GM19452 (cell line): ENCODE data around the gene PDGFRB.
A peak's percentile ranks its signal among the peaks of the same experiment; 100 is the strongest.

ENCODE experiments used
- ATAC-seq: cut with Tn5 transposase; IDR thresholded peaks from one replicate; pipeline ENCODE4 v1.9.1; 2021; ENCODE audit not compliant: unreplicated experiment

Gene PDGFRB

DNA sequence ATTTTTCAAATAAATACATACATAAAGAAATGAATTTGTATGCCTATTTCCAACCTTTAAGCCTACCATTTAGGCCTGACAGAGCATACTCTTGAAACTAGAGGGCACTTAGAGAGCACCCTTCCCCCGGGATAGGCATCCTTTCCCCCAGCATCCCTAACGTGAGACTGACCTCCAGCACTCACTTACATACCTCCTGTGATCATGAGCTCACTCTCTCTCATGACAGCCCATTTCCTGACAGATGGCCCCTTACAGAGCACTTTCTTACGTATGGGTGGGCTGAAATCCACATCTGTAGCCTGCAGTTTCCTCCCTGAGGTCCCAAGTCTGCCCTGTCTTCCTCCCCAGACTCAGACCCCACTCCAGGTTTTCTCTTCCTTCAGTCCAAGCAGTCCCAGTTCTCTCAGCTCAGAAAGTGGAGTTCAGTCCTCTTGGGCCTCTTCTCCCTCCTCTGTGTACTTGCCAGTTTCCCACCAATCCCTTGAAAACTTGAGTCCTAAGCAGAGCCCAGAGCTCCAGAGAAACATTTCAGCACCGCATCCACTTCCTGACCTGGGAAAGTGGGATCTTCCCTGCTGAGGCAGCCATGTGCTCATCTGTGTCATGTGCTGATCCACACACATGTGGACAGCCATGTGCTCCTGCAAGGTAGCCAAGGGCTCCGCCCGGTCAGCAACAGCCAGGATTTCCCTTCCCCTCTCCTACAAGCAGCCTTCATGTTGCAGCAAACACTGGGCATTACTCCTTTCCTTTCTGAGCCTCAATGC is 8.8 kb upstream of the PDGFRB start:
- ATAC-seq = no peak

DNA sequence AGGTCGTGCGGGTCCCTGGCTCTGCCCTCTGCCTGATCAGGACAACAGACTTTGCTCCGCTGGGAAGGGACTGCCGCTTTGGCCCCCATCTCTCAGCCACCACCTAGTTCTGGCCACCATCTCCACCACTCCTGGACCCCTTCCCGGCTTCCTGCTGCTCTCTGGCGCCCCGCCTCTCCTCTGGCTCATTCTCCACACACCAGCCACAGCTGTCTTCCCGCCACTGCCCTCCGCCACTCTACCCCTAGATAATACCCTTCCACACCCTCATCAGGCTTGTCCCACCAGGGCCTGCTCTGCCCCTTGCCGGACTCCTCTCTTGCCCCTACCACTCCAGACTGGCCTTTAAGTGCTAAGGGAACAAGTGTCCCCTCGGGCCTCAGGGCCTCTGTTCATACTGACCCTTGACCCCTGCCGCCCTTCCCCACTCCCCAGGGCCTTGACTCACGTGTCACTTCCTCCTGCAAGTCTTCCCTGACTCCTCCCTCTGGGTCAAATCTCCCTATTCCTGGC is 8.0 kb upstream of the PDGFRB start:
- no peak for ATAC-seq

DNA sequence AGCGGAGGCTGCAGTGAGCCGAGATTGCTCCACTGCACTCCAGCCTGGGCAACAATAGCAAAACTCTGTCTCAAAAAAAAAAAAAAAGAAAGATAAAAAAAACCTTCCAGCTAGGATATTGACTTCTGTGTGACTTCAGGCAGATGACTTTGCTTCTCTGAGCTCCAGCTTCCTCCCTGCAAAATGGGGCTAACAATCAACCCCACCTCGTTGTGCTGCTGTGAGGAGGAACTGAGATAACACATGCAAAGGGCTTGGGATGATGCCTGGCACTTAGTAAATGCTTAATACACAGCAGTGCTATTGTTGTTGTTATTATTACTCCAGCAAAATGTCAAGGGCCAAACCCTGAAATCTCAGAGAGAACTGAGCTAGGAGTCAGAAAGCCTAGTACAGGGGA is 7.4 kb upstream of the PDGFRB start:
- ATAC-seq = no peak

DNA sequence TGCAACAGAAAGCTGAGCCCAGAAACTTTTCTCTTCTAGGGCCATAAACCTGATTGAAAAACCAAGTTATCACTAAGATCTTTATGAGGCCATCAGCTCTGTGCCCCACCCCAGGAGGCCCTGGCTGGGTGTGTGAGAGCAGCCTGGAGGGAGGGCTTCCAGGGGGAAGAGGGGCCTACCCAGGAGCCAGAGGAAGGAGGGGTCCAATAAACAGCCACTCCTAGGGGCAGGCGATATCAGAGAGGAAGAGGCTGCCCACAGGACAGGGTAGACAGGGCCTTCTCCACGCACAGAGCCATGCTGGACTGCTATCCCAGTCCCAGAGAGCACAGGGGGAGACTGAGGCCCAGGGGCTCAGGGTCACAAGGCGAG is 6.5 kb upstream of the PDGFRB start:
- ATAC-seq = no peak

DNA sequence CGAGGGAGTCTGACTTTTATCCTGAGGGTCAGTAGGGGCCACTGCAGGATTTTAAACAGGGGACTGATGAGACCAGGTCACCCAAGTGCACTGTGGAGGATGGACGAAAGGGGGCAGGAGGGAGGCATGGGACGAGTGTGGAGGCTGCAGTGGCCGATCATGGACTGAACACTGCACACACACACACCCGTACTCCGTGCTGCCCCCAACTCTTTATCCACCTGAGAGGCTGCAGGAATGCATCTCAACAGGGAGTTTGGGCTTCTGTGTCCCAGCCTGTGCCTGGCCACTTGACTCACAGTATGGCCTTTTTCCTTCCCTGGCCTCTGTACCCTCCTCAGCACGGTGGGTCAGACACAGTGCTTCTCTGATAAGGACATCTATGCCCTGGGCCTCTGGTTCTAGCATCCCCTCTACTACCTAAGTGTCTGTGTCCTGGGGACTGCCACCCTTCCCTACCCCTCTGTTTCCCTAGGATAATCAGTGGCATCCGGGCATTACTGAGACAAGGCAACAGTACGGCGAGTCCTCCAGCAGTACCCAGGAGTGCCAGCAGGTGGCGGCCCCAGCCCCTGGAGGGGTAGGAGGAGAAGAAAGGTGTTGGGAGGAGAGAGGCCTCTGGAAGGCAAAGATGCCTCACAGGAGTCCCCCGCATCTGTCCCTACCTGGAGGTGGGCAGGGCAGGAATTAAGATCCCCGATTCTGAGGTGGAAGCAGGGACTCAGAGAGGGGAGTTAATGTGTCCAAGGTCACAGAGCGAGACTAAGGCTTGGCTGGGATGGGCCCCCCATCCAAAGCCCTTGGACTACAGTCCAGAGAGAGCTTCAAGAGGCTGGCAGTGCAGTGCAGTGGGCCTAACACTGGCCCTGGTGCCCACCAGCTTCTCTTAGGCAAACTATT is 5.8 kb upstream of the PDGFRB start:
- ATAC-seq = peak; percentile 79

DNA sequence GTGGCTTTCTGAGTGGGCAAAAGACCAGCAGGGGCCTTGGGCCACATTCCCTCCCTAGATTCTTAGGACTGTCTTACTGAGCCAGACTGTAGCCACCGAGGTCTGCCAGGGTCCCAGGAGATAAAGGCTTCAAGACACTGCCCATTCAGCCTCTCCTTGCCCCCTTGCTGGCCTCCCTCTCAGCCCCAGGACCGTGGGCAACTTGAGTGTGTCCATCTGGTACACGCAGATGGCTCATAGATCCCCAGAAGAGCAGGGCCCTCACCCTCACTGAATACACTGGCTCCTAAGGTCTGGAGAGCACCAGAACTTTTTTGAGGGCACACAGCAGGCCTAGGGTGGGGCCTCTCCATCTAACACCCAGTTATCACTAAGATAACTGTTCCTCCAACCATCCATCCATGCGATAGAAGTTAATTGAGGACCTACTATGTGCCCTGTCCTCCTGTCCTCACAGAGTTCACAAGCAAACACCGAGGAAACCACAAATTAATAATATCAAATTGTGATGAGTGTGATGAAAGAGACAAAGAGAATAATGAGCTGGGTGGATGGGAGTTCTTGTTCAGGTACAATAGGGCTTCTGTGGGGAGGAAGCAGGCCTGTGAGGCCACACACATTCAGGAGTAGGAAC is 4.9 kb upstream of the PDGFRB start:
- ATAC-seq = no peak

DNA sequence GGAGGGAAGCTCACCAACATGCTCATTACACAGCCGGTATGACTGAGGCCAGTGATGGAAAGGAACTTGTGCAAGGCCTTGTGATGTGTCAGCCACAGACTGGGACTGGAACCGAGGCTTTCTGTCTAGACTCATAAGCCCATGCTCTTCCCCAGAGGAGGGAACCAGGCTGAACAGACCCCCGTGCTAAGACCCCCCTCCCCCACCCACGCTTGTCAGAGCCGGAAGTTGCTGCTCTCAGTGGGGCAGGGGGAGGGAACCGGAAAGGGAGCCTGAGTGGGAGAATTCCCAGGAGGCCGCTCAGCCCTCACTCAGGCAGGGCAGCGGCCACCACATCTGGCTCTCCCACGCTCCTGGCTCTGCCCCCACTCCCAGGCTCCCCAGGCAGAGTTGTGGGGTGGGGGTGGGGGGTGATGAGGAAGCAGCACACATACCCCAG is 4.1 kb upstream of the PDGFRB start:
- no peak for ATAC-seq

DNA sequence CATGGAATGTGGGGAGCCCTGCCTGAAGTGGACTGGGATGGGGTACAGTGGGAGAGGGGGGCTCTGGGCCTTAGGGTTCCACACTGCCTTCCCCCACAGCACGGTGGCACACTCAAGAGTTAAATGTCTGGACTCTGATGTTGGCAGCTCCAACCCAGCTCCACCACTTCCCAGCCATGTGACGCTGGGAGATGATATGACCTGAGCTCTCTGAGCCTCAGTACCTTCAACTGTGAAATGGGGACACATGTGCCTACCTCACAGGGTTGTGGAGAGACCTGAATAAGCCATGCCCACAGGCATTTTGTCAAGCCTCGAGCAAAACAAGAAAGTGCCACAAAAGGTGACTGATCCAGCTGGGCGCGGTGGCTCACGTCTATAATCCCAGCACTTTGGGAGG is 3.4 kb upstream of the PDGFRB start:
- no peak for ATAC-seq

DNA sequence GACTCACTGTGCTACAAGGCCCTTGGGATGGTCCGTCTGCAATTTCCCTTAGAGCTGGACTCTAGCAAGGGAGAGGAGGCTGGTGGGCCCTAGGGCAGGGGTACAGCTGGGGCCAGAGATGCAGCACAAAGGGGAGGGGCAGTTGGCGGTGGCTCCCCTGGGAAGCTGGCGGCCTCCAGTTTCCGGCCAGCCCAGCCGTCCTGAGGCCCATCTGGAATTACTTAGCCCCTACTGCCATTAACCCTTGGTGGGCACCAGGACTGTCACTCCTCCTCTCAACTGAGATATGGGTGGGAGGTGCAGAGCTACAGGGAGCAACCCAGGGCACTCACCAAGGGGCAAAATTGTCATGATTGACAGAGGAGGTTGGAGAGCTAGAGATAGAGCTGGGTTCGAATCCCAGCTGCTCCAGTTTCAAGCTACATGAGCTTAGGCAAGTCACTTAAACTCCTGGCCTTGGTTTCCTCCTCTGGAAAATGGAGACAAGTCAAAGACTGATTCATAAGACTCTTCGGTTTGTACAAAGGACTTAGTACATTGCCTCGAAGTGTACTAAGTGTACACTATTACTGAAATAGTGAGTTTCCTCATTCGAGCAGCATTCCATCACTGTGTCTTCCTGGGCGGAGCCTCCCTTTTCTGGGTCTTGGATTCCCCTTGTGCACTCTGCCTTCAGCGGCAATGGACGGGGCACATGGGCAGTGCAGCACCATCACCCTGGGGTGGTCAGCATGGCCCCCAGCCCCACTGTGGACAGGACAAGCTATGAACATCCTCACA is 2.7 kb upstream of the PDGFRB start:
- no peak for ATAC-seq

DNA sequence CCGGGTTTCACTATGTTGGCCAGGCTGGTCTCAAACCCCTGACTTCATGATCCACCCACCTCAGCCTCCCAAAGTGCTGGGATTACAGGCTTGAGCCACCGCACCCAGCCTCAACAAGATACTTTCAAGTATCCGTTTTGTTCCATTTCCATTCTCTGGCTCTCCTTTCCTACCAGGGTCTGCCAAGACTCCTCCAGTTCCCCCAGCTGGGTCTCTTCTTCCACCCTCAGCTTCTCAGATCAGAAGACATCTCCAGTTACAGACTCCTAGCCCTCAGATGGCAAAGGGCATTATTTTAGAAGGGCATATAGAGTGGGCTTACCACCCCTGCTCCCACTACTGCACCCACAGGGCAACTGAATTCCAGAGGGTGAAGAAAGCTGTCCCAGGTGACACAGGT is 1.5 kb upstream of the PDGFRB start:
- ATAC-seq = no peak

DNA sequence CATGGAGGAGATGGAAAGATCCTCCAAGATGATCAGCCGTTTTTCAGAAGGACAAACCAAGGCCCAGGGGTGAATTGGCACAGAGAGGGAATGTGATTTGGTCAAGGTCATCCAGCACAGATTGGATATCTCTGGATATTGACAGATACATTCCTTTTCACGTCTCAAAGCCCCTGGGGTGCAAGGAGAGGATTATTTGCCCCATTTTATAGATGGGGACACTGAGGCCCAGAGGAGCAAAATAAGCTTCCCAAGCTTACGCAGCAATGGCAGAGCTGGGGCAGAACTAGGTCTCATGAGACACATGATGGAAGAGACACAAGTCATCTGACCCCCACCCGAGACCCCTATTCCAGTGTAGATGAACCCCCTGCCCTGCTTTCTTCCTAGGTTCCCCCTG is 895 bp upstream of the PDGFRB start:
- no peak for ATAC-seq

DNA sequence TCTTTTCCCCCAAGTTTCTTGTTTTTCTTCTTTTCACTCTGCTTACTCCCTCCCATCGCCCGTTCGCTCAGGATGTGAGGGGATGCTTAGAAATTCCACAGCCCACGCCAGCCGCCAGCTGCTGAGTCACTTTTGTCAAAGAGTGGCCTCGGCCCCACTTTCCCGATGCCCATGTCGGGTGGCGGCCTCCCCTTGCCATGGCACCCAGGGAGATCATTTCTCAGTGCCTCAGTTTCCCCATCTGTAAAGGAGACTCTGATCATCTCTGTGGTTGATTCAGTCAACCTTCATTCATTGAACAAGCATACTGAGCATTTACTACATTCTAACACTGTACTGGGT is 353 bp upstream of the PDGFRB start:
- no peak for ATAC-seq

DNA sequence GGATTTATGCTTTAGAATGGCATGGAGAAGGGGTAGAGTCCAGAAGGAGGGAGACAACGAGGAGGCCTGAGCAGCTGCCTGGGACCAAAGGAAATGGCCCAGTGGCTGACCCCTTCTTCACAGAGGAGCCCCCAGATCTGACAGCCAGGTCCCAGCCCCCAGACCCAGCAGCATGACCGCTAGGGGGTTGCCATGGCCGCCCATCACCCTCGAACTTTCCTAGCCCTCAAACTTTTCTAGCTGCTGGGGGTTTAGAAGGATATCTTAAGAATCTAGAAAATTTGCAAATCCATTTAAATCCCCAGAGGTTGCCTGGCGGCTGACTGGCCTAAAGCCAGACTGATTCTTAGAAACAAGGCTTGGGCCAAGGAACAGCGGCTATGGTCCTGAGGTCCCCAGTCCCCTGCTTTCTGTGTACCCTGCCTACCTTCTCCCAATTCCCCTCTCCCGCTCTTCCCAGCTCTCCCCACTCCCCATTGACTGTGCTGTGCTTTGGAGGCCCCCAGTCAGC is 972 bp downstream of the PDGFRB start:
- ATAC-seq = no peak

DNA sequence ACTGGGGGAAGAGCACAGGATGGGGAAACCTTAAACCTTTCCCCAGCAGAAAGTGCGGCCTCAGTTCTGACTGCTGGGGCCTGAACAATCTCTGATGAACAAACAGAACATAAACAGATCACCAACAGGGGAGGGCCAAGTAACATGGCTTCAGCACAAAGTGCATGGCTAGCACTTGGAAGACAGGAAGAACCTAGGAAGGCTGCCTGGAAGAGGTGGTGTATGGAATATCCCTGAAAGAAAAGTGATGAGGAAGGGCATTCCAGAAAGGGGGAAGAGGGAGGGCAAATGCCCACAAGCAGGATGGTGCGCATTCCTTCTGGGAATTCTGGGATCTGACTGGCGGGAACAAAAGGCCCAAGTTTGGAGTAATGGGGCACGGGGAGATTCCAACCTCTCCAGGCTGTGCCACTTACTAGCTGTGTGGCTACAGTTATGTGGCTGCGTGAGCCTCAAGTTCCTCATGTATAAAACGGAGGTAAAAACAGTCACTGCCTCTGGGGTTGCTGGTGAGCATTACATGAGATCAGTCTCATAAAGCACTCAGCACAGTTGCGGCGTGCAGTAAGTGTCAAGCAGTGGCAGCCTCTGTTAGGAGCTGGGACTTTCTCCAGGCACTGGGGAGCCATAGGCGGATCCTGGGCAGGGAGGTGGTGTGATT is 1.6 kb downstream of the PDGFRB start:
- no peak for ATAC-seq

DNA sequence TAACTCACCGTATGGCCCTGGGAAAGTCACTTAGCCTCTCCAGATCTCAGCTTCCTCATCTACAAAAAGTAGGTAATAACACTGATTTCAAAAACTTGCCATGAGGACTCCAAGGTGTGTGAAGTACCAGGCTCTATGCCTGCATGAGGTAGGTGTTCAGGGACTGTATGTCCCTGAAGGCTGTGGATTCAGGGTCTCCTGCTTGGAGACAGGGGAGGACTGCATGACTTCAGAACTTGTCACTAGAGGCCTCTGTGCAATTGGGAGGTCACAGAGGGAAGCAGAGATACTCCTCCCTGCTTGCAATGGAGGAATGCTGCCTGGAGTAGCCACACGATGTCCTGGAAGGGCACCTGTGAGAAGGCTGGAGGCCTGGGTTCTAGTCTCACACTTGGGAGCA is 2.2 kb downstream of the PDGFRB start:
- ATAC-seq = no peak

DNA sequence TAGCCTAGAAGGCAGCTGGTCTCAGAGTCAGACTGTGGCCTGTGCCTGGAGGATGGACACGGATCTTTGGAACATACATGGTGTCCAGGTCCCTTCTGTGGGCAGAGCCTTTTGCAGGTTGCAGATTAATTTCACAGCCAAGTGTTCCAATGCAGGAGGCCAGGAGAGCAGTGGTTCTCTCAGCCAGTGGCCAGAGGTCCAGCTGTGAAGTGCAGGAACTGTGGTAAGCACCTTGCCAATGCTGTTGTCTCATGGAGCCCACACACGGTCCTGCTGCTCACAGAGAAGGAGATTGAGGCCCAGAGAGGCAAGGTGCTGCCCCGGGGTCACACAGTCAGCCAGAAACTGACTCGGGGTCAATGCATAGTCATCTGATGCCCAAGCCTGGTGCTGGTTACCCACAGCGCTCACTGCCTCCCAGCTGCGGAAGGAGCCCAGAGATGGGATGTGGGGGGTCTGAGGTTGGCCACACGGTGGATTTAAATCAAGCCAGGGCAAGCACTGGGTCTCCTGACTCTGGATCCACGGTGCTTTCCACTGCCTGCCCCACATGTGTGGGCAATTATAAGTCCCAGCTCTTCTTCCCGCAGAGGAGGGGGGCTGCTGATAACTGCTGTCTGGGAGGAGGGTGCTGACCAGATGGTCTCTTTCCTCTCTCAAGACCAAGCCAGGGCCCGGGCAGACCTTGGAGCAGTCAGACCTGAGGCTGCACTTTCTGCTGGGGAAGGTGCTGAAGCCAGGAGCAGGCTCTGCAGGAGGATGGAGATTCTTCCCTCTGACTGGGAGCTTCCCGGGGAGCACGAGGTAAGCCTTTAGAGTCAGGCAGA is 2.8 kb downstream of the PDGFRB start:
- no peak for ATAC-seq

DNA sequence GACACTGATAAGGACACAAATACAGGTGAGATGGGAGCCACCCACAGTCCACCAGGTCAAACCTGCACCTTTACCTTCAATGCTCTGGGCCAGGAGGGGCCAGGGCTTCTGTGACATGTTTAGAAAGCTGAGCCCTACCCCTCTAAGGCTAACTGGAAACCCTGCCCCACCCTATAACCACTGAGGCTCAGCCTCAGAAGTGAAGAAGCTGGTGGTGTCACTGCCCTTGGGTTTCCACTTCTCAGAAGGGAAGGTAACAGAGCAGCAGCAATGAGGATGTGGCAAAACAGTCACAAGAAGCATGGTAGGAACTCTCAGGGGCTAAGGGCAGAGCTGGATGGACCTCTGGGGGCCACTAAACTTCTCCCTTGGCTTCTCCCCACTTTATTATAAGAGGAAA is 6.0 kb downstream of the PDGFRB start:
- ATAC-seq = no peak

DNA sequence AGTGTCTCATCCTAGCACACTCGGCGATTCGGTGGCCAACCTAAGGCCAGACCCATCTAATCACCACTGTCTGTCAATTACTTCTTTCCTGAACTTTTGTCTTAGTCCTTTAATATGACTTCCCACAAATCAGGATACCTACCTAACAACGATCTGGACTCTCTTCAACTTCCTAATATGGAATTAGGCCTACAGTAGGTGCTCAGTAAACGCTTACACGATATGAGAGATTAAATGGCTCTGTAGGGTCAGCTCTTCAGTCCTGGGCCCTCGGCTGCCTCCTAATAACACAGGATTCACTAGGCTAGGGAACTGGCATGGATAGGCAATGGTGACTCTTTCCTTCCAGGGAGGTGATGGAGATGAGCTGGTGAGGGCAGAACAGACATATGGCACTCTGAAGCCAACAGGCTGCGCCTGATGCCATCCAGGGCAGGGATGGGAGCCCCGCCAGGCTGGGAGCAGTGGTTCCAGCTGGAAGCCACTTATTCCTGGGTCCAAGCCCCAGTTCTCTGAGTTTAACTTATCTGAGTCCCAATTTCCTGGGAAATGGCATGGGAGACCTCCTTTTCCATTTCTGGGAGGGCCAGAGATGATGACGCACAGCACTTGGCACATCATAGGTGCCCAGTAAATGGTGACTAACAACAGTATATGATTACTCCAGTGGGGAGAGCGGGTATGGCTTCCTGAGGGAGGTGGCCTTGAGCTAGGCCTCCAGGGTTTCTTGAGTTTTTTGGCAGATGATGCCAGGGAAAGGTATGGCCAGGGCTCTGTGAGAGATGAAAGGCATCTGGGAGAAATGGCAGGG is 7.3 kb downstream of the PDGFRB start:
- no peak for ATAC-seq

DNA sequence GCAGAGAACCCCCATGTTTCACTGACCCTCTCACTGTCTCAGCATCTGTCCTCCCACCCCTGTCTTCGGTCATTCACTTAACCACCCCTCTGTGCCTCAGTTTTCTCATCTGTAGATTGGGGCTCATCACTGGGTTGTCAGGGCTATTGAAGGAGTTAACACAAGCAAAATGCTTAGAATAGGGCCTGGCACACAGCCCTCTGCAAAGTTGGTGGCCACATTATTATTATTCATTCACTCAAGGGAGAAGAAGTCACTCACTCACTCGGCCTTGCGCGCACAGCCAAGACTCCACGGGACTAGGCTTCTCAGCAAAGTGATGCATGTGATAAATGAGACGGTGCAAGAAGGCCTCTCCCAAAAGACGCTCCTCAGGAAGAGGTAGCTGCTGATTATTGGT is 8.0 kb downstream of the PDGFRB start:
- no peak for ATAC-seq
